Activated CD4-positive, alpha-beta T cell treated with anti-CD3 and anti-CD28 coated beads for 36 hours (primary cell): ENCODE data around the gene ARL15. TPM values are rescaled to one million over a fixed set of nuclear protein-coding genes. Genes with fewer than 3 reads are reported as not detected.

Experiments used
- ATAC-seq: fragments of 200-7000 bp; cut with Tn5 transposase; one replicate; pipeline ENCODE4 v1.10.0; 2021; ENCODE audit warnings: mild to moderate bottlenecking, moderate library complexity
- CTCF ChIA-PET: fragments of 350-600 bp; sonication (Branson Sonifier 250); formaldehyde crosslinking; loops from one replicate; lab custom pipeline; 2021; ENCODE audit warnings: antibody characterized with exemption; lab: Charles Lee
- POLR2A ChIA-PET: fragments of 350-600 bp; sonication (Branson Sonifier 250); formaldehyde crosslinking; loops from one replicate; lab custom pipeline; 2021; ENCODE audit warnings: antibody characterized with exemption, inconsistent platforms; lab: Charles Lee
- DNase-seq: peaks from one replicate; pipeline ENCODE4 v3.0.0-alpha.2; 2020
- H3K27ac Mint-ChIP-seq: one replicate; pipeline ENCODE4 v1.8.0; 2021; ENCODE audit warnings: mixed read lengths
- H3K27me3 Mint-ChIP-seq: one replicate; pipeline ENCODE4 v1.8.0; 2021; ENCODE audit warnings: mixed read lengths
- H3K36me3 Mint-ChIP-seq: one replicate; pipeline ENCODE4 v1.8.0; 2021; ENCODE audit warnings: low read depth, mixed read lengths
- H3K4me1 Mint-ChIP-seq: one replicate; pipeline ENCODE4 v1.8.0; 2021; ENCODE audit warnings: mixed read lengths
- H3K4me3 Mint-ChIP-seq: one replicate; pipeline ENCODE4 v1.8.0; 2021; ENCODE audit warnings: mild to moderate bottlenecking, moderate library complexity, mixed read lengths
- H3K9me3 Mint-ChIP-seq: one replicate; pipeline ENCODE4 v1.8.0; 2021; ENCODE audit warnings: low read depth, mixed read lengths
- intact Hi-C, 2 experiments: fragments of 100-400 bp; cut with DNase I in 1 of 2; cut with micrococcal nuclease in 1 of 2; formaldehyde crosslinking; loops; one replicate each; pipeline versions ENCODE4 v1.14.2 to v1.15.1; 2022 to 2024; cut with DNase I, micrococcal nuclease
- total RNA-seq, 2 experiments: library from RNA; stranded (reverse); gene quantifications; one replicate each; pipeline ENCODE4 v1.2.3, GENCODE V29; 2021

ARL15 gene
- total RNA-seq, 2 experiments from 2014 or later, result 5.4 to 6.7 TPM

DNA sequence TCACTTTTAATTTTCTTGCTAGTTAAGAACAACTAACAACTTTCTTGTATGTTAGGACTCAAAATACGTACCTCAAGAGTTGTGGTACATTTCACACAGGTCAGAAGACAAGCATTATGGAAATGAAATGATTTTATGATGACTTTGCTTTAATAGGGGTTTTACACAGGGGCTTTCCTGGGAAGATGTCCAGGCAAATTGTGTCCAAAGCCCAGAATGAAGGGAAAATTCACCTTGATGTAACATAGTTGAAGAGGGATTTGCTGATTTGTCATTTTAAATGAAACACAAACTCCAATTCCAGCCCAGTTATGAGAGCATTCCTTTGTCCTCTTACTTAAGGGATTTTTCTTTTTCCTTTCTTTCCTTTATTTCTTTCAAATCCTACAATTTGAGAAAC, 89.2 kb downstream of the ARL15 start:
- Mint-ChIP-seq H3K4me3 (no peak overlapping the region), H3K27ac (no peak overlapping the region), H3K36me3 (no peaks in the 10 kb centered on the region), H3K4me1 (no peaks in the 10 kb centered on the region), H3K9me3 (no peaks in the 10 kb centered on the region), H3K27me3 (no peaks in the 10 kb centered on the region)
- ATAC-seq, result no peak
- intact Hi-C loops, result no loop called here
- ChIA-PET POLR2A (no interaction called here), CTCF (no interaction called here)
- DNase-seq, result no peak

GRCh38 chr5:54220230-54221040, 89.9 kb downstream of the ARL15 start:
- H3K27me3 Mint-ChIP-seq, result no peaks in the 10 kb centered on the region
- CTCF ChIA-PET, result interaction anchor here (0.6 kb wide), 1 partner anchor 79 kb away, joined by 3 read pairs; no protein-coding TSS in a partner anchor
- ATAC-seq (no peak), DNase-seq (no peak)
- H3K36me3 Mint-ChIP-seq, result no peaks in the 10 kb centered on the region
- H3K9me3 Mint-ChIP-seq, result no peaks in the 10 kb centered on the region
- POLR2A ChIA-PET, result no interaction called here
- H3K4me1 Mint-ChIP-seq, result peaks cover 3% of the 10 kb centered on the region
- intact Hi-C loops, result no loop called here
- H3K4me3 Mint-ChIP-seq, result no peak overlapping the region
- no peak overlapping the region for H3K27ac Mint-ChIP-seq

GRCh38 chr5:54217826-54218503, 92.4 kb downstream of the ARL15 start:
- CTCF ChIA-PET, result interaction anchor here (0.7 kb wide), 1 partner anchor 124 kb away, joined by 5 read pairs; no protein-coding TSS in a partner anchor
- Mint-ChIP-seq H3K27me3 (no peaks in the 10 kb centered on the region), H3K36me3 (no peaks in the 10 kb centered on the region), H3K9me3 (no peaks in the 10 kb centered on the region), H3K27ac (no peak overlapping the region), H3K4me1 (peaks cover 7% of the 10 kb centered on the region), H3K4me3 (no peak overlapping the region)
- DNase-seq, result peak; percentile 12
- intact Hi-C loops, result loop anchor here (1.0 to 2.0 kb wide), 6 partner anchors 739 to 1047 kb away; no protein-coding TSS in a partner anchor
- ATAC-seq, result no peak
- POLR2A ChIA-PET, result no interaction called here

- CTCF ChIA-PET, result interaction anchor here (0.5 to 1.1 kb wide), 5 partner anchors 14 to 1418 kb away, joined by 3 to 4 read pairs (median 3); no protein-coding TSS in a partner anchor
- Mint-ChIP-seq H3K4me1 (peaks cover 10% of the 10 kb centered on the region), H3K9me3 (no peaks in the 10 kb centered on the region), H3K36me3 (no peaks in the 10 kb centered on the region), H3K27ac (no peak overlapping the region), H3K27me3 (no peaks in the 10 kb centered on the region), H3K4me3 (no peak overlapping the region)
- ATAC-seq (no peak), DNase-seq (no peak)
- intact Hi-C loops, result no loop called here
- POLR2A ChIA-PET, result no interaction called here
Observed at GRCh38 chr5:54215233-54215736, 95.1 kb downstream of the ARL15 start.

- H3K36me3 Mint-ChIP-seq, result no peaks in the 10 kb centered on the region
- intact Hi-C loops, result no loop called here
- no peak overlapping the region for H3K27ac Mint-ChIP-seq
- no peak overlapping the region for H3K4me3 Mint-ChIP-seq
- H3K9me3 Mint-ChIP-seq, result no peaks in the 10 kb centered on the region
- CTCF ChIA-PET, result interaction anchor here (0.6 to 1.1 kb wide), 2 partner anchors 15 to 1417 kb away, joined by 3 read pairs; no protein-coding TSS in a partner anchor
- ATAC-seq, result no peak
- peaks cover 10% of the 10 kb centered on the region for H3K4me1 Mint-ChIP-seq
- POLR2A ChIA-PET, result no interaction called here
- DNase-seq, result no peak
- no peaks in the 10 kb centered on the region for H3K27me3 Mint-ChIP-seq
Observed at GRCh38 chr5:54214722-54215121, 95.7 kb downstream of the ARL15 start.

- ATAC-seq (no peak), DNase-seq (no peak)
- Mint-ChIP-seq H3K27me3 (no peaks in the 10 kb centered on the region), H3K27ac (no peak overlapping the region), H3K36me3 (no peaks in the 10 kb centered on the region), H3K4me3 (no peak overlapping the region), H3K4me1 (peaks cover 10% of the 10 kb centered on the region), H3K9me3 (no peaks in the 10 kb centered on the region)
- ChIA-PET CTCF (no interaction called here), POLR2A (interaction anchor here (0.7 kb wide), 1 partner anchor 43 kb away, joined by 3 read pairs; no protein-coding TSS in a partner anchor)
- intact Hi-C loops, result no loop called here
Observed at GRCh38 chr5:54212331-54212730, 98.0 kb downstream of the ARL15 start.

GRCh38 chr5:54211912-54212311, 98.5 kb downstream of the ARL15 start:
- intact Hi-C loops, result no loop called here
- no peak for ATAC-seq
- no peak overlapping the region for H3K27ac Mint-ChIP-seq
- no peak for DNase-seq
- H3K27me3 Mint-ChIP-seq, result no peaks in the 10 kb centered on the region
- H3K4me1 Mint-ChIP-seq, result peaks cover 10% of the 10 kb centered on the region
- no peak overlapping the region for H3K4me3 Mint-ChIP-seq
- CTCF ChIA-PET, result interaction anchor here (0.5 kb wide), 1 partner anchor 18 kb away, joined by 3 read pairs; no protein-coding TSS in a partner anchor
- POLR2A ChIA-PET, result no interaction called here
- no peaks in the 10 kb centered on the region for H3K36me3 Mint-ChIP-seq
- H3K9me3 Mint-ChIP-seq, result no peaks in the 10 kb centered on the region

DNA sequence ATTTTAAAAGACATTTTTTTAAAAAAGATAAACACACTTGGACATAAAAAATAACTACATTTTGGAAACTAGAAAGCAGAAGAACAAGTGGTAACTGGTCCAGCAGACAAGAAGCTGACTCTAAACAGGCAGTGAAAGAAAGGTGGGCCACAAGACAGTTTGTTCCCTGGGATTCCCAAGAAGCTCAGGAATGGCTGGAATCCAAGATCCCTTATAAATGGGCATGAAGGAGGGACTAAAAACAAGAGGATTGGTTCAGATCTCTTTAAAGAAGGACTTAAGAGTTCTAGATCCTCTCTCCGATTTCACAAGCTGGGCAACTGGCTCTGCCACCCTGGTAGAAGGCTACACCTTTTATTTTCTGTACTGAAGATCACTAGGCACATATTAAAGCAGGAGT, 102.8 kb downstream of the ARL15 start:
- Mint-ChIP-seq H3K36me3 (peaks cover 4% of the 10 kb centered on the region), H3K27ac (no peak overlapping the region), H3K27me3 (no peaks in the 10 kb centered on the region), H3K4me1 (peaks cover 2% of the 10 kb centered on the region), H3K9me3 (peaks cover 8% of the 10 kb centered on the region), H3K4me3 (no peak overlapping the region)
- ChIA-PET CTCF (interaction anchor here (1.7 kb wide), 1 partner anchor 21 kb away, joined by 9 read pairs; no protein-coding TSS in a partner anchor), POLR2A (no interaction called here)
- DNase-seq, result no peak
- no peak for ATAC-seq
- intact Hi-C loops, result no loop called here

- DNase-seq (no peak), ATAC-seq (no peak)
- Mint-ChIP-seq H3K9me3 (peaks cover 8% of the 10 kb centered on the region), H3K27me3 (no peaks in the 10 kb centered on the region), H3K4me1 (peaks cover 2% of the 10 kb centered on the region), H3K27ac (no peak overlapping the region), H3K4me3 (no peak overlapping the region), H3K36me3 (peaks cover 4% of the 10 kb centered on the region)
- ChIA-PET POLR2A (no interaction called here), CTCF (no interaction called here)
- intact Hi-C loops, result no loop called here
Observed at GRCh38 chr5:54206580-54207229, 103.7 kb downstream of the ARL15 start.

DNA sequence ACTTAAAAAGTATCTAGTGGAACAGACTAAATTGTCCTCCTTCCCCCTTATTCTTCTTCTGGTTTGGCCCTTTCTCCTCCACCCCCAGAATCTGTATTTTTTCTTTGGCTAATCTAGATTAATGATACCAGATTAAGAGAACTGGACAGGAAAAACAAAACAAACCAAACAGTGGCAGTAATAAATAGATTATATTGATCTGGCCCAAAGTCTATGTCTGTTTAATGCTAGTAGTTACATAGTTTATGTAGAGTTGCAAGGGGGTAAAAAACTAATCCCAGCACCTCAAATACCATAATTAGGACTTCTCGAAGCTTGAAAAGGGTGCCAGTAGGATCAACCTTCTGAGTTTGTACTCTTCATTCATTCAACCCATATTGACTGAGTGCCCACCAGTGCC, 104.5 kb downstream of the ARL15 start:
- DNase-seq, result no peak
- Mint-ChIP-seq H3K36me3 (peaks cover 10% of the 10 kb centered on the region), H3K27me3 (no peaks in the 10 kb centered on the region), H3K27ac (no peak overlapping the region), H3K9me3 (peaks cover 16% of the 10 kb centered on the region), H3K4me1 (no peaks in the 10 kb centered on the region), H3K4me3 (no peak overlapping the region)
- no peak for ATAC-seq
- ChIA-PET POLR2A (no interaction called here), CTCF (no interaction called here)
- intact Hi-C loops, result no loop called here

DNA sequence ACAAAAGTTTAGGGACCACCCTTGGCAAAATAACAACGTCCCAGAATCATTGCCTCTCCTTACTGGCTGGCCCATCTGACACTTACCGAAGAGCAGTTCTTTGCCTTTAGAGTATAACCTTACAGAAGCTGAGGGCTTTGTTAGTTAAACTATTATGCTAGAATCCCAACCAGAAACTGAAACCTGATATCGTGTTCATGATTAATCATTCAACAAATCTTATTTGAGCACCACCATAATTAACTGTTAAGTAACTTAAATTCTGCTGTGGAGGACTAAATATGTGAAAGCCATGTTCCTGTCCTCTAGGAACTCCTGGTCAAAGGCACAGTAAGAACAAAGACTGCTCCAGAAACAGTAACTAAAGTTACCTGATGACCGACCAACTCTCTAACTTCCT, 104.9 kb downstream of the ARL15 start:
- Mint-ChIP-seq H3K36me3 (peaks cover 11% of the 10 kb centered on the region), H3K4me3 (no peak overlapping the region), H3K27ac (no peak overlapping the region), H3K9me3 (peaks cover 21% of the 10 kb centered on the region), H3K4me1 (no peaks in the 10 kb centered on the region), H3K27me3 (no peaks in the 10 kb centered on the region)
- no peak for DNase-seq
- ChIA-PET CTCF (no interaction called here), POLR2A (no interaction called here)
- intact Hi-C loops, result no loop called here
- ATAC-seq, result no peak
